Stimulated activated CD4-positive, alpha-beta T cell treated with anti-CD3 and anti-CD28 coated beads, Interleukin-2, amount 100 ng/mL, for 48 hours (primary cell): ENCODE data around the gene DMRTA1.
A peak's percentile ranks its signal among the peaks of the same experiment; 100 is the strongest.
"Not testable (repeated sequence)": the region's sequence is repeated elsewhere in the genome, so short reads cannot be mapped to it uniquely, and the experiment has no call there.

ENCODE experiments used
- DNase-seq, 2 donors: peaks; one replicate each; pipeline ENCODE4 v3.0.0-alpha.2; 2020

Gene DMRTA1

DNA sequence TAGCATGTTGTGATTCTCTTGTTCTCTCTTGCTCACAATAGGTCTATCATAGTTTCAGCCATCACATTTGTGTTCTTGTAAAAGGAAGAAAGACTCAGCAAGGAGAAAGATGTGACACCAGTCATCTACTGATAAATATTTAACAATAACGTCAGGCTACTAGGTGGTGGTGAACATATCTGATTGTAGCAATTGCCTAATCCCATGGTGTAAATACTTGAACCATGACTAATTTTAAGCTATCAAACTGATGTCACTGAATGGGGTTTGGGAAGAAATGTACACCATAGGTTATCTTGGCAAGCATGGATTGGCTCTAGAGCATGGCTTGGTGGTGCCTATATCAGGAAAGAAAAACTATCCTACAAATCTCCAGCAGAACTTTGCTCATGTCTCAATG lies 16.6 kb downstream of the DMRTA1 start:
- no peak for DNase-seq

DNA sequence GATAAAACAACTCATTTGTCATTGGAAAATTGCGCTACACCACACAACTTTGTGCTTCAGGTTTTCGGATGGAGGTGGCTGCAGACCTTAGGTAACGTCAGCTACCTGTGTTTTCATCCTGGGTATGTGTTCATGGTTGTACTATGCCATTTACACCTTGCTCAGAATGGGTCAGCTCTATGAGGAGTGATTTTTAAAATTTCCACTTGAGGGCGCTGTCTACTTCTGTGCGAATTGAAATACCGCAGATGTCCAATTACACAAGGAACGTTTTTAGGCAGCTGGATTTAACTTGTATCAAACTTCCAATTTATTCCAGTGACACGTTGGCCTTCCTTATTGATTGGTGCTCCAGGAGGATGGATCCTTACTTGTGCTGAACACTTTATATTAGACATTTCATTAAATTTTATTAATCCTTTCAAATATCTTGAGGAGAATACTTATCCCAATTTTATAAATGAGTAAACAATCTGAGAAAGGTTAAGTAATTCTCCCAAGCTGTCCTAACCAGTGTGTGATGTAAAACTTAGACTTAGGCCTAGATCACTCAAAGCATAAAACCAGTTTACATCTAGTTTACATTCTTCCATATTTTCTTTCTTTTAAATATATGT lies 23.4 kb downstream of the DMRTA1 start:
- DNase-seq: peak in 1 of 2 donors; percentile 2

DNA sequence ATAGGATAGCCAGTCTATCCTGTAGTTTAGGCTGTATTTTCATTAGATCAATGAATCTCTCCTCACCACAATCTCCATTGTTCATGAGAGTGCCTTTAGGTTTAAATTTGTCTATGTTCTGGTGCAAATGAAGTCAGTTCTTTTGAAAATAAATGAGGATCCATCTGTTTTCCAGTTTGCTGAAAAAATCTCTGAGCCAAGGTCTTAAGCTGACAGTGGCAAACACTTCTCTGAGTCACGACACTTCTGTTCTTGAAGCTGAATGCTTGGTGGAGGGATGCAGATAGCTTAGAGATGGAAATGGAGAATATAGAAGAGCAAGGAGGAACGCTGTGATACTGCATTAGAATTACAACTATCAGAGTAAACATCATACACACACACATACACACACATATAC lies 34.9 kb downstream of the DMRTA1 start:
- no peak for DNase-seq

DNA sequence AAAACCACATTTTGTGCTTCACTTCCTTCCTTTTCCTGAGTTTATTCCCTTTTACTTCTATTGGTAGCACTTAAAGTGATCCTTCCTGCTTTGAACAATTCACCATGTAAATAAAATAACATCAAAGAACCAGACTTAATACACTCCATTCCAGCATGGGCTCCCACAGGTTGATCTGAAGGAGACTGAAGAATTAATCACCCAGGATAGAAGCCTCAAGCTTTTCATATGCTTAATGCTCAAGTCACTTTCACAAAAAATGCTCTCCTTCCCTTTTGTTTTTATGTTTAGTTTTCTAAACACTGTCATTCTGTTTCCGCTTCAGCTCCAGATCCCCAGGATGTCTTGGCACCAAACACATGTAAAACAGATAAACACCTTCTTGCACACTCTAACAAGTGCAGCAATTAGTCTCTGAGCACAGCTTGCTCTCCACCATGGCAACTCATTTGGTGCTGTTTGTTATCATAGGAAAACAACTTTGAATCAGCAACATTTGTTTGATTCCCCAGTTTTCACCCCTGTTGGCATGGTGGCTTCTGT lies 37.0 kb downstream of the DMRTA1 start:
- no peak for DNase-seq

DNA sequence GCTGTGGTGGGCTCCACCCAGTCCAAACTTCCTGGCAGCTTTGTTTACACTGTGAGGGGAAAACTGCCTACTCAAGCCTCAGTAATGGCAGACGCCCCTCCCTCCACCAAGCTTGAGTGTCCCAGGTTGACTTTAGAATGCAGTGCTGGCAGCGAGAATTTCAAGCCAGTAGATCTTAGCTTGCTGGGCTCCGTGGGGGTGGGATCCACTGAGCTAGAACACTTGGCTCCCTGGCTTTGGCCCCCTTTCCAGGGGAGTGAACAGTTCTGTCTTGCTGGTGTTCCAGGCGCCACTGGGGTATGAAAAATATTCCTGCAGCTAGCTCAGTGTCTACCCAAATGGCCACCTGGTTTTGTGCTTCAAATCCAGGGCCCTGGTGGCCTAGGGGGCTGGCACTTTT lies 49.6 kb downstream of the DMRTA1 start:
- DNase-seq: not testable (repeated sequence)
